ENCODE data around the gene PDX1.
A peak's percentile ranks its signal among the peaks of the same experiment; 100 is the strongest.

Gene PDX1

DNA sequence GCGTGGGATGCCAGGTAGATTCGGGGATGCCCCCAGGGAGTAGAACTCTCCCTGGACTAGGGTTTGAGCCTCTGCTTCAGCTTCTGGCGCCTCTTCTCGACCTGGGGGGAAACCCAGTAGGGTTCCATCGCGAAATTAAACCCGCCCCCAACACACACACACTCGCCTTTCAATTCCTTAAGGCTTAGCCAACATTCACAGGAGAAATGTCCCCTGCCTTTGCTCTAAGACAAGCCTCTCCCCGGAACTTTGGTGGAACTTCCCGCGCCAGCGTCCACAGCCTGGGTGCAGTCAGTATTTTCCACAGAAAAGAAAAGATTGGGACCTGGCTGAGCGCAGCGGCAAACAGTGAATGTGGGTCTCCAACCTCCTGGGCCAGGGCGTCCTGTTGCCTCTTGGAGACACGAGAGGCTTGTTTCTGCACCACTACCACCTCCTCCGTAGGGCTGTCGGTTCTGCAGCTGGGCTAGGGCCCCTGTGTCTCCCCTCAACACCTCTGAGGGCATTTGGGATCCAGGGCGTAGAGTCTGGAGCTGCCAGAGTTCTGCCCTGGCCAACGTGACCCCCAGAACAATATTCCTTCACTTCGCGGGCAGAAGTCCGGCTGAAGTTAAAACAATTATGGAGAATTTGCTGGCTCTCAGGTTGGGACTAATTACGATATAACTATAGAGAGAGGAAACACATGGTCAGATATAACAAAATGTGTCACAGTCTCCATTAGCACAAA lies 3.2 kb downstream of the PDX1 start:
- DNase-seq = no peak

DNA sequence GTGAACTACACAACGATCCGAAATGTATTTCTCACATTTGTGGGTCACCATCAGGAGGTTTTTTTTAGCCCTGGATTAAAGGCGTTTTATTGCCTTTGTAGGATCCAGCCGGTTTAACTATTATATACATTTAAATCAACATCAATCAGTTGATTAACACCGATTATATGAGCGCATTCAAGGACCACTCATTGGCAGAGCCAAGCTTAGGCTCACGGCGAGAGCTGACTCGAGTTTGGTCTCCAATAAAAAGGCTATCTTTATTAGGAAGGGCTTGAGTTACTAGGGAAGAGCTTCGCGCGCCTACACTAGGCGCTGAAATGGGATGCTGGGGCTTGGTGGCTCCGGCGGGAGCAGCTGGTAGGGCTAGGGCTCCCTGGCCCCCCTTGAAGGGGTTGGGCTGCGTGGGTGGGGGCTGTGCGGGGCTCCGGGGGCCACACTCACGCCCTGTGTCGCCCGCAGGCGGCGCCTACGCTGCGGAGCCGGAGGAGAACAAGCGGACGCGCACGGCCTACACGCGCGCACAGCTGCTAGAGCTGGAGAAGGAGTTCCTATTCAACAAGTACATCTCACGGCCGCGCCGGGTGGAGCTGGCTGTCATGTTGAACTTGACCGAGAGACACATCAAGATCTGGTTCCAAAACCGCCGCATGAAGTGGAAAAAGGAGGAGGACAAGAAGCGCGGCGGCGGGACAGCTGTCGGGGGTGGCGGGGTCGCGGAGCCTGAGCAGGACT lies 4.2 kb downstream of the PDX1 start:
- DNase-seq = no peak

DNA sequence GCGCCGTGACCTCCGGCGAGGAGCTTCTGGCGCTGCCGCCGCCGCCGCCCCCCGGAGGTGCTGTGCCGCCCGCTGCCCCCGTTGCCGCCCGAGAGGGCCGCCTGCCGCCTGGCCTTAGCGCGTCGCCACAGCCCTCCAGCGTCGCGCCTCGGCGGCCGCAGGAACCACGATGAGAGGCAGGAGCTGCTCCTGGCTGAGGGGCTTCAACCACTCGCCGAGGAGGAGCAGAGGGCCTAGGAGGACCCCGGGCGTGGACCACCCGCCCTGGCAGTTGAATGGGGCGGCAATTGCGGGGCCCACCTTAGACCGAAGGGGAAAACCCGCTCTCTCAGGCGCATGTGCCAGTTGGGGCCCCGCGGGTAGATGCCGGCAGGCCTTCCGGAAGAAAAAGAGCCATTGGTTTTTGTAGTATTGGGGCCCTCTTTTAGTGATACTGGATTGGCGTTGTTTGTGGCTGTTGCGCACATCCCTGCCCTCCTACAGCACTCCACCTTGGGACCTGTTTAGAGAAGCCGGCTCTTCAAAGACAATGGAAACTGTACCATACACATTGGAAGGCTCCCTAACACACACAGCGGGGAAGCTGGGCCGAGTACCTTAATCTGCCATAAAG lies 4.8 kb downstream of the PDX1 start:
- no peak for DNase-seq

DNA sequence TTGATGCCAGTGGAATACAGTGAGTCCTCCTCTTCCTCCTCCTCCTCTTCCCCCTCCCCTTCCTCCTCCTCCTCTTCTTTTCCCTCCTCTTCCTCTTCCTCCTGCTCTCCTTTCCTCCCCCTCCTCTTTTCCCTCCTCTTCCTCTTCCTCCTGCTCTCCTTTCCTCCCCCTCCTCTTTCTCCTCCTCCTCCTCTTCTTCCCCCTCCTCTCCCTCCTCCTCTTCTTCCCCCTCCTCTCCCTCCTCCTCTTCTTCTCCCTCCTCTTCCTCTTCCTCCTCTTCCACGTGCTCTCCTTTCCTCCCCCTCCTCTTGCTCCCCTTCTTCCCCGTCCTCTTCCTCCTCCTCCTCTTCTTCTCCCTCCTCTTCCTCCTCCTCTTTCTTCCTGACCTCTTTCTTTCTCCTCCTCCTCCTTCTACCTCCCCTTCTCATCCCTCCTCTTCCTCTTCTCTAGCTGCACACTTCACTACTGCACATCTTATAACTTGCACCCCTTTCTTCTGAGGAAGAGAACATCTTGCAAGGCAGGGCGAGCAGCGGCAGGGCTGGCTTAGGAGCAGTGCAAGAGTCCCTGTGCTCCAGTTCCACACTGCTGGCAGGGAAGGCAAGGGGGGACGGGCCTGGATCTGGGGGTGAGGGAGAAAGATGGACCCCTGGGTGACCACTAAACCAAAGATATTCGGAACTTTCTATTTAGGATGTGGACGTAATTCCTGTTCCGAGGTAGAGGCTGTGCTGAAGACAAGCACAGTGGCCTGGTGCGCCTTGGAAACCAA lies 5.6 kb downstream of the PDX1 start:
- DNase-seq = no peak

- DNase-seq = no peak
Measured at GRCh38 chr13:27926644-27927434, 7.0 kb downstream of the PDX1 start.

DNA sequence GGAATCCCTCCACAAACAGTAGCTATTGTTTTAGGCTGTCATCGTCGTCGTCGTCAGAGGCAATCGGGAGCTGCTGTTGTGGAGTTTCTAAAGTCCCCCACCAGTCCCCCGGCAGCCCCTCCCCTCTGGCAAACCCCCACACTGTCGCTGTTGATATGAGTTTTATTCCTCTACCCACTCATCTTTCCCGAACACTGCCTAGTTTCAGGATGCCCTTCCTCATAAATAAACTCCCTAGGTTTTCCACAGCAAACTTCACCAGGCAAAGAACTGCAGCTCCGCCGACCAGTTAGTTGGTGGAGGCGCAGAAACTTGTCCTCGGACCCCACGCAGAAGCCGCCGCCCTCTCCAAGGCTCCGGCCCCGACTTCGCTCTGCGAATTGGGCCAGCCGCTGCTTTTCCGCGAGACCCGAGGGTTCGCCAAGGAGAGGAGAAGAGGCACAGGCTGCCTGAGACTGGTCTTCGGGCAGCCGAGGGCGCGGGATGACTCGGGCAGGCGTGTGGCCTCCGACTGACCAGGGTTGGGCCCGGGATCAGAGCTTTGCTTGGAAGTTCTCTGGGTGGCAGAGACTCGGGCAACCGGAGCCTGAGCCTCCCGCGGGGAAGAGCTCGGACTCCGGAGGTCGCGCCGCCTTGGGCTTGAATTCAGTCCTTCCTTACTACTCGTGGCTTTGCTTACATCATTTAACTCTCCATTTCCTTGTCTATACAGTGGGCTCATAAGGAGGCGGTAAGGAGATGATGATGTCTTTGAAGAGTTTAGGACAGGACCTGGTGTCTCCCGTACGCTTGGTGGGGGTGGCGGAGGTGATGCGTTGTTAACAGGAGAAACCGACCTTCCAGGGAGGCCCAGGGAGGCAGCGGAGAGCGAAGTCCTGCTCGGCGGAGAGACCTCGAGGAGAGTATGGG lies 7.9 kb downstream of the PDX1 start:
- DNase-seq = no peak

GRCh38 chr13:27928353-27928804 lies 8.6 kb downstream of the PDX1 start:
- DNase-seq = no peak

- DNase-seq = no peak
Measured at GRCh38 chr13:27928805-27929753, 9.3 kb downstream of the PDX1 start.

GRCh38 chr13:27929868-27930267 lies 10.1 kb downstream of the PDX1 start:
- no peak for DNase-seq

GRCh38 chr13:27933118-27933517 lies 13.3 kb downstream of the PDX1 start:
- DNase-seq = no peak

GRCh38 chr13:27933580-27934328 lies 14.0 kb downstream of the PDX1 start:
- DNase-seq = no peak

- DNase-seq = no peak
Measured at GRCh38 chr13:27942972-27943371, 23.2 kb downstream of the PDX1 start.

- no peak for DNase-seq
Measured at GRCh38 chr13:27952876-27953675, 33.3 kb downstream of the PDX1 start.

GRCh38 chr13:27953676-27954405 lies 34.0 kb downstream of the PDX1 start:
- DNase-seq = peak; percentile 84

- no peak for DNase-seq
Measured at GRCh38 chr13:27954406-27954851, 34.6 kb downstream of the PDX1 start.

DNA sequence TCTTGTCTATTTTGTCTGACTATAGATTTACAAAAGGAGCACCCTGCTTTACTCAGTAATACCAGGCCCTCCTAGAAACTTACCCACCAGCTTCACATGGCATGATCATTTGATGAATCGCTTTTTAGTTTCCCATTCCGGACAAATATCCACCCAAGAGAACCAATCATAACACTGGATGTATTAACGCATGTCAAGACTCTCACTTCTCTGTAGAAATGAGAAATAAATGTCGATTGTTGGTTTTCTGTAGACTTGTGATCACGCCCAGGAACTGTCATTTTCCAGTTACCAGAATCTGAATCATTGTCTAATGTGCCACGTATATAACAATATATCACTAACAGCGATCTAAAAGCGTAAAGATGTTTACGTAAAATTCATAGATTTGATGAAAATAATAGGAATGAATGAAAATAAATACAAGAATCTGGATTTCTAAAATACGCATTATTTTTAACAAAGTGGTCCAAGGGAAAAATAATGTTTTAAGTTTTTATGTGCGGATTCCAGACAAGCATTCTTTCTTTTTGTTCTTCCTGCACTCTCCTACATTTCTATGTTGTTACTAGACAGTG lies 35.3 kb downstream of the PDX1 start:
- no peak for DNase-seq

Measured in activated effector memory CD4-positive, alpha-beta T cell treated with anti-CD3 and anti-CD28 coated beads, Interleukin-2, amount 50 U/mL, for 16 hours (primary cell).